Fibroblast of pulmonary artery (primary cell): ENCODE measurements around the gene MYO1D.
A peak's percentile ranks its signal among the peaks of the same experiment; 100 is the strongest.

Source experiments
- DNase-seq: peaks from one replicate; pipeline ENCODE4 v3.0.0-alpha.2; 2010; ENCODE audit warnings: low read depth
- H3K4me3 ChIP-seq: replicated peaks from 2 replicates; pipeline ENCODE4 v1.5.1; 2011; ENCODE audit warnings: low read depth, mild to moderate bottlenecking, control low read depth, low read length, moderate library complexity
- TF ChIP-seq, protein P1 (sequence below): IDR thresholded peaks from 2 replicates; pipeline ENCODE4 v1.5.1; 2011; ENCODE audit warnings: mild to moderate bottlenecking, control low read depth, low read length, inconsistent platforms; ENCODE audit errors: missing control alignments

Gene MYO1D

DNA sequence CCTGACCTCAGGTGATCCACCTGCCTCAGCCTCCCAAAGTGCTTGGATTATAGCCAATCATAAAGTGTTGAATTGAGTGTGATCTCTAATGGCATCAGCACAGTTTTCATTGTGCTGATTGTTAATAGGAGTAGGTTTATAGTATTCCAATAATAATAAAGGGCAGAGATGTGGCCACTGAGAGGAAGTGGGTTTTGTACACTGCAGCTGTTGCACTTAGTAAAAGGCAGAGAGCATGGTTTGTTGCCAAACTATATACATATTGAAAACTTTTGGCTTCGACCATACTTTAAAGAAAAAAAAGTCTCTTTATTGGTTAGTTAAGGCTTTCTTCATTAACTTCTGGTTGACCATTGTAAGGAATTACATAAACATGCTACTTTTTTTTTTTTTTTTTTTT lies 204.2 kb downstream of the MYO1D start:
- H3K4me3 ChIP-seq = no peak overlapping the region
- no peak for DNase-seq
- TF ChIP-seq, protein P1, sequence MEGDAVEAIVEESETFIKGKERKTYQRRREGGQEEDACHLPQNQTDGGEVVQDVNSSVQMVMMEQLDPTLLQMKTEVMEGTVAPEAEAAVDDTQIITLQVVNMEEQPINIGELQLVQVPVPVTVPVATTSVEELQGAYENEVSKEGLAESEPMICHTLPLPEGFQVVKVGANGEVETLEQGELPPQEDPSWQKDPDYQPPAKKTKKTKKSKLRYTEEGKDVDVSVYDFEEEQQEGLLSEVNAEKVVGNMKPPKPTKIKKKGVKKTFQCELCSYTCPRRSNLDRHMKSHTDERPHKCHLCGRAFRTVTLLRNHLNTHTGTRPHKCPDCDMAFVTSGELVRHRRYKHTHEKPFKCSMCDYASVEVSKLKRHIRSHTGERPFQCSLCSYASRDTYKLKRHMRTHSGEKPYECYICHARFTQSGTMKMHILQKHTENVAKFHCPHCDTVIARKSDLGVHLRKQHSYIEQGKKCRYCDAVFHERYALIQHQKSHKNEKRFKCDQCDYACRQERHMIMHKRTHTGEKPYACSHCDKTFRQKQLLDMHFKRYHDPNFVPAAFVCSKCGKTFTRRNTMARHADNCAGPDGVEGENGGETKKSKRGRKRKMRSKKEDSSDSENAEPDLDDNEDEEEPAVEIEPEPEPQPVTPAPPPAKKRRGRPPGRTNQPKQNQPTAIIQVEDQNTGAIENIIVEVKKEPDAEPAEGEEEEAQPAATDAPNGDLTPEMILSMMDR = no peak

DNA sequence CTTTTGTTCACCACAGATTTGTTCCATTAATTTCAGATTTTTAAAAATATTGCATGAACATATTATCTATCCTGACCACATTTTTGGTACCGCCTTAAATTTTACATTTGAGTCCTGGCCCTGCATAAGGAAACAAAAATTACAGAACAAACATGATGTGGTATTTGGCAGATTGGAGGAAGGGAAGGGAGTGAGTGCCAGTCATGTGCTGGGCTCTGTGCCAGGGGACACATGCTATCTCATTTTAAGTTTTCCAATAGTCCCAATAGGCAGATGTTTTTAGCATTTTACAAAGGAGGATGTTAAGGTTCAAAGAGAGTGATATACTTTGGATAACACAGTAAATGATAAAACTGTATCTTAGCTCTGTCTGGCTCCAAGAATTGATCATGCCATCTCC lies 205.0 kb downstream of the MYO1D start:
- peak; percentile 4 for DNase-seq
- TF ChIP-seq, protein P1 = no peak
- no peak overlapping the region for H3K4me3 ChIP-seq

DNA sequence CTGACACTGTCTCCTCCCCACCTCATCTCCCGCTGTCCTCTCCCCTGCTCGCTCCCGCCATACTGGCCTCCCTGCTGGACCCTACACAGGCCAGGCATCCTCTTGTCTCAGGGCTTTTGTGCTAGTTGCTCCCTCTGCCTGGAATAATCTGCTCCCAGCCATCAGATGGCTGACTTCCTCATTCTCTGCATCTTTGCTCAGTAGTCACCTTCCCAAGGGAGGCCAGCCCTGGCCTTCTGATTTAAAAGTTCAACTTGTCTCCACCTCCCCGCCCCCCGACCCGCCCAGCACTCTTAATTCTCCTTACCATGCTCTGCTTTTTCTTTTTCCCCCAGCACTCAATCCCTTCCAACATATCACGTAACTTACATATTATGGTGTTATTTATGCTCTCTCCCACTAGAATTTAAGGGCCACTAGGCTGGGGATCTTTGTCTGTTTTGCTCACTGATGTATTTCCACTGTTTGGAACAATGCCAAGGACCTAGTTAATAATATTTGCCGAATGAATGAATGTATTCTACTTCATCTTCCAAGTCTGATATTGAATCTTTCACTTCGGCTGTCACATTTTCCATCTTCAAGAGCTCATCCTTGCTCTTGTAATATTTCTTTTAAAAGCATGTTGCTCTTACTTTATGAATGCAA lies 211.9 kb downstream of the MYO1D start:
- DNase-seq = no peak
- no peak overlapping the region for H3K4me3 ChIP-seq
- TF ChIP-seq, protein P1 = no peak

DNA sequence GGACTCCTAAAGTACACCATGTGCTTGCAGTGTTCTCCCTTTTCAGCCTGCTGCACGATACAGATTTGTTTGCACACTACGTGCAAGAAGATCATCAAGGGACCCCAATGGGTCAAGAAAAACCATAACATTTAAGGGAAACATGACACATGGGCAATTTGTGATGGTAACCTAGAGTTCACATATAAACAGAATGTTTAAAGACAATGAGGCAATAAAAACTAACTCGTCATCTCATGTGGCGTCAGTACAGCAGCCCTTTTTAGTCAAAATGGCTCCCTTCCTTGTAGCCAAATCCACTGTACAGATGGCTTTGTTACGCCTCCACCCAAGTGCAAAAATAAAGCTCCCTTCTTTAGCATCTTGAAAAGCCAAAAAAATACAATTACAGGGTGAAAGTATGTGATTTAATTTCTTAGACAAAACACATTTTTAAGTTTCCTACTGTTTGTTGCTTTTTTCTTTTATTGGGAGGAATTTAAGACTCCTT lies 216.4 kb downstream of the MYO1D start:
- no peak overlapping the region for H3K4me3 ChIP-seq
- DNase-seq = no peak
- TF ChIP-seq, protein P1 = no peak

DNA sequence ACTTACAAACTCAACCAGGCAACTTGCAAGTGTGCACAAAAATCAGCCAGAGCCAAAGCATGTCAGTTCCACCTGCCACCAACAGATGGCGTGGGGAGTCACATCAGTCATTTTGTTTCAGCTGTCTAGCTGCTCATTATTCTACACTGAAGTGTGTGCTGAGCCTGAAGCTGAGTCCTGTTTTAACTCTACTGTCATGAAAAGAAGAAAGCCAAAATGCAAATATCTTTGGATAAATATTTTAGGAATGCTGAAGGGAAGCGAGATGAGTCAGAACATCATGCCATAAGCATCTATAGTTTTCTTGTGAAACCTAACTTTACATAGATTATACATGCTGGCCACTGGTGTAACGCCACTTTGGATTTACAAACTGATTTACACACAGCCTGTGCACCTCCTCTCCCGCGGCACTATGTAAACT lies 217.5 kb downstream of the MYO1D start:
- TF ChIP-seq, protein P1 = no peak
- H3K4me3 ChIP-seq = no peak overlapping the region
- peak; percentile 74 for DNase-seq

DNA sequence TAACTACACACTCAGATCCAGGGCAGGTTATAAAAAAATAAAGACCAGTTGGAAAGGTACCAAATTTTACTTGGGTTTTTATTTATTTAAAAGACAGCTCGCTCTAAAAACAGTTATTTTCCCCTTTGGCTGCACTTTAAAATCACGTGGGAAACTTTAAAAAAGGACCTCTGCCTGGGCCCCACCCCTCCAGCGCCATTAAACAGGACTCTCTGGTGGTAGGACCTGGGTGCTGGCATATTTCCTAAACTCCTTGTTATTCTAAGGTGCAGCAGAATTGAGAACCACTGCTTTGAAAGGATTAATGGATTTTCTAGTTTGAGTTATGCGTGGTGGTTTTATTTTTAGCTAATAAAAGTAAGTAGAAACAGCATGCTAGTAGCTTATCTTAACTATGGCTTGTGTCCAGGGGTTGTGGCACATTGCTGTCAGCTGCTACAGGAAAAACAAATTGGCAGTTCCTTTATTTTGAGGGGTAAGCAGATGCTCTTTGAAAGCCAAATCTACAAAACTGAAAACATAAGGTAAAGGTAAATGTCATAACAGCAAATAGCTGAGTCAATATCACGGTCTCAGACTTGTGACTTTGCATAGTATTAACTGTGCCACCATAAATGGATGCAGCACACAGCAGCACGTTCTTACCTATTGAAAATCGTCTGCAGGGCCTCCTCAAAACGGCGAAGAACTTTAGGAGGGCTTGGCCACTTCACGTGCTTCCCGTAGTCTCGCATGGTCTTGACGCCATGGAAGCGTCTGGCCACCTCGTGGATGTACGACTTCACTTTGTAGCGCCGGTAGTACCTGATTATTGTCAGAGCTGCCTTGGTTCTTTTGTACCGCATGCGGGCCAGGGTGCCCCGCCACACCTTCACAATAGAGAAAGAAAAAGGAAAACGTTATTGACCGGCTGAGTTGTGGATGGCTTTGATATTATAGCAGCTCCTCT lies 218.2 kb downstream of the MYO1D start:
- DNase-seq = no peak
- TF ChIP-seq, protein P1 = no peak
- no peak overlapping the region for H3K4me3 ChIP-seq
